Measurements from ENCODE around the gene BNIP5.
"Not testable (repeated sequence)": the region's sequence is repeated elsewhere in the genome, so short reads cannot be mapped to it uniquely, and the experiment has no call there.

The BNIP5 gene

GRCh38 chr6:36340618-36341454, 4.1 kb upstream of the BNIP5 start:
- TF ChIP-seq CTCF (IDR thresholded peaks at IDR 0.05; ENCODE audit: low read depth, low read length), result peak; percentile 99
- Histone ChIP-seq H3K4me3 (ENCODE audit: low read depth, low read length) (peak overlapping the region; percentile 5; the same call in 1 of the 2 replicates), H3K36me3 (no peaks in the 10 kb centered on the region), H3K9me3 (ENCODE audit: severe bottlenecking) (no peaks in the 10 kb centered on the region), H3K27me3 (ENCODE audit: insufficient read depth, low read depth, severe bottlenecking) (no peaks in the 10 kb centered on the region), H3K27ac (no peak overlapping the region)
- DNase-seq, result peak; percentile 87

GRCh38 chr6:36340306-36340617, 3.6 kb upstream of the BNIP5 start:
- DNase-seq, result no peak
- Histone ChIP-seq H3K36me3 (no peaks in the 10 kb centered on the region), H3K4me3 (ENCODE audit: low read depth, low read length) (no peak overlapping the region), H3K27ac (no peak overlapping the region), H3K9me3 (ENCODE audit: severe bottlenecking) (no peaks in the 10 kb centered on the region), H3K27me3 (ENCODE audit: insufficient read depth, low read depth, severe bottlenecking) (no peaks in the 10 kb centered on the region)
- no peak for TF ChIP-seq CTCF (IDR thresholded peaks at IDR 0.05; ENCODE audit: low read depth, low read length)

GRCh38 chr6:36339146-36339545, 2.5 kb upstream of the BNIP5 start:
- Histone ChIP-seq H3K27ac (no peak overlapping the region), H3K27me3 (ENCODE audit: insufficient read depth, low read depth, severe bottlenecking) (no peaks in the 10 kb centered on the region), H3K36me3 (no peaks in the 10 kb centered on the region), H3K9me3 (ENCODE audit: severe bottlenecking) (no peaks in the 10 kb centered on the region), H3K4me3 (ENCODE audit: low read depth, low read length) (no peak overlapping the region)
- TF ChIP-seq CTCF (IDR thresholded peaks at IDR 0.05; ENCODE audit: low read depth, low read length), result no peak
- DNase-seq, result no peak

GRCh38 chr6:36338223-36338622, 1.5 kb upstream of the BNIP5 start:
- H3K4me3 ChIP-seq (ENCODE audit: low read depth, low read length); H3K36me3 ChIP-seq; H3K9me3 ChIP-seq (ENCODE audit: severe bottlenecking); DNase-seq; H3K27me3 ChIP-seq (ENCODE audit: insufficient read depth, low read depth, severe bottlenecking); H3K27ac ChIP-seq: not testable (repeated sequence)

- Histone ChIP-seq H3K9me3 (ENCODE audit: severe bottlenecking) (no peaks in the 10 kb centered on the region), H3K27me3 (ENCODE audit: insufficient read depth, low read depth, severe bottlenecking) (no peaks in the 10 kb centered on the region), H3K4me3 (ENCODE audit: low read depth, low read length) (no peak overlapping the region), H3K27ac (no peak overlapping the region), H3K36me3 (no peaks in the 10 kb centered on the region)
- DNase-seq, result no peak
- no peak for TF ChIP-seq CTCF (IDR thresholded peaks at IDR 0.05; ENCODE audit: low read depth, low read length)
Observed at GRCh38 chr6:36337814-36338213, 1.1 kb upstream of the BNIP5 start.

GRCh38 chr6:36336208-36336710, 429 bp downstream of the BNIP5 start:
- Histone ChIP-seq H3K4me3 (ENCODE audit: low read depth, low read length) (no peak overlapping the region), H3K36me3 (no peaks in the 10 kb centered on the region), H3K9me3 (ENCODE audit: severe bottlenecking) (no peaks in the 10 kb centered on the region), H3K27ac (no peak overlapping the region), H3K27me3 (ENCODE audit: insufficient read depth, low read depth, severe bottlenecking) (no peaks in the 10 kb centered on the region)
- no peak for TF ChIP-seq CTCF (IDR thresholded peaks at IDR 0.05; ENCODE audit: low read depth, low read length)
- DNase-seq, result no peak

Measured in WERI-Rb-1 (cell line).